IMR-90 (cell line): Measurements from ENCODE around the gene APOBEC3B. TPM values are rescaled to one million over a fixed set of nuclear protein-coding genes. Genes with fewer than 3 reads are reported as not detected.

Experiments
- ATAC-seq: fragments of 200-7000 bp; cut with Tn5 transposase; 2 replicates; pipeline ENCODE4 v1.9.1; 2020; ENCODE audit warnings: low read depth, mild to moderate bottlenecking, moderate library complexity
- BruUV-seq: library from RNA; stranded (reverse); fragments of 400-500 nt; replicated peaks from 2 replicates; lab custom pipeline; 2021; lab: Mats Ljungman, UMichigan
- CTCF ChIA-PET: fragments of 300-600 bp; formaldehyde crosslinking; extraction: SDS; loops from one replicate; lab custom pipeline; 2021; ENCODE audit warnings: antibody characterized with exemption; lab: Yijun Ruan, JAX
- POLR2A ChIA-PET: fragments of 300-600 bp; sonication (Branson Sonifier 250); formaldehyde crosslinking; loops from one replicate; lab custom pipeline; 2022; ENCODE audit warnings: antibody characterized with exemption; ENCODE audit not compliant: unreplicated experiment; lab: Charles Lee
- DNase-seq: peaks from one replicate; pipeline ENCODE4 v3.0.0; 2013
- H2AFZ ChIP-seq: replicated peaks from 2 replicates; pipeline ENCODE3; 2013; ENCODE audit warnings: low read length, mild to moderate bottlenecking; ENCODE audit not compliant: poor library complexity
- H2AK5ac ChIP-seq: 2 replicates; pipeline ENCODE4 v1.6.1; 2013; ENCODE audit warnings: low read depth, low read length, inconsistent platforms
- H2AK9ac ChIP-seq: replicated peaks from 2 replicates; pipeline ENCODE3; 2013; ENCODE audit warnings: mild to moderate bottlenecking, low read depth, low read length, moderate library complexity; ENCODE audit not compliant: poor library complexity
- H2BK120ac ChIP-seq: 2 replicates; pipeline ENCODE4 v1.6.1; 2013; ENCODE audit warnings: low read depth, low read length, inconsistent platforms
- H2BK15ac ChIP-seq: 3 replicates; pipeline ENCODE4 v1.6.1; 2013; ENCODE audit warnings: low read depth, low read length, inconsistent platforms
- H2BK20ac ChIP-seq: 2 replicates; pipeline ENCODE4 v1.6.1; 2013; ENCODE audit warnings: low read depth, mild to moderate bottlenecking, inconsistent platforms, low read length, moderate library complexity
- H2BK5ac ChIP-seq: 2 replicates; pipeline ENCODE4 v1.6.1; 2013; ENCODE audit warnings: mild to moderate bottlenecking, low read depth, low read length, inconsistent platforms; ENCODE audit not compliant: poor library complexity, severe bottlenecking
- H3K14ac ChIP-seq: replicated peaks from 2 replicates; pipeline ENCODE4 v1.6.1; 2013; ENCODE audit warnings: low read depth, low read length, inconsistent platforms
- H3K18ac ChIP-seq: 2 replicates; pipeline ENCODE4 v1.6.1; 2013; ENCODE audit warnings: low read depth, low read length, control low read depth
- H3K23ac ChIP-seq: 2 replicates; pipeline ENCODE4 v1.6.1; 2013; ENCODE audit warnings: low read depth, low read length, inconsistent platforms
- H3K27ac ChIP-seq: 2 replicates; pipeline ENCODE4 v1.5.1; 2013; ENCODE audit warnings: mild to moderate bottlenecking, control low read depth, low read length; ENCODE audit not compliant: insufficient read depth
- H3K27me3 ChIP-seq: 2 replicates; pipeline ENCODE4 v1.6.1; 2013; ENCODE audit warnings: low read length; ENCODE audit not compliant: control insufficient read depth, insufficient read depth
- H3K36me3 ChIP-seq: 2 replicates; pipeline ENCODE4 v1.6.1; 2013; ENCODE audit warnings: low read length, mixed read lengths; ENCODE audit not compliant: control insufficient read depth, insufficient read depth
- H3K4ac ChIP-seq: 2 replicates; pipeline ENCODE4 v1.6.1; 2013; ENCODE audit warnings: low read depth, low read length, inconsistent platforms
- H3K4me1 ChIP-seq: 2 replicates; pipeline ENCODE4 v1.6.1; 2013; ENCODE audit warnings: low read length, mixed read lengths; ENCODE audit not compliant: control insufficient read depth, insufficient read depth
- H3K4me2 ChIP-seq: 2 replicates; pipeline ENCODE4 v1.6.1; 2013; ENCODE audit warnings: low read depth, mild to moderate bottlenecking, control low read depth, low read length, moderate library complexity
- H3K4me3 ChIP-seq: 2 replicates; pipeline ENCODE4 v1.5.1; 2013; ENCODE audit warnings: low read depth, mild to moderate bottlenecking, control low read depth, low read length, moderate library complexity; ENCODE audit not compliant: insufficient read depth
- H3K56ac ChIP-seq: 2 replicates; pipeline ENCODE4 v1.6.1; 2013; ENCODE audit warnings: low read length, inconsistent platforms; ENCODE audit not compliant: insufficient read depth; ENCODE audit errors: extremely low read depth
- H3K79me1 ChIP-seq, 2 experiments: 2 replicates each; pipeline ENCODE4 v1.6.1; 2013; ENCODE audit warnings: low read length in 2 of 2, inconsistent platforms in 1 of 2, low read depth in 1 of 2
- H3K9ac ChIP-seq: 2 replicates; pipeline ENCODE4 v1.6.1; 2013; ENCODE audit warnings: low read depth, low read length, control low read depth
- H3K9me1 ChIP-seq: 2 replicates; pipeline ENCODE4 v1.6.1; 2013; ENCODE audit warnings: low read length, inconsistent platforms; ENCODE audit not compliant: insufficient read depth
- H3K9me3 ChIP-seq: 2 replicates; pipeline ENCODE4 v1.6.1; 2013; ENCODE audit warnings: low read length; ENCODE audit not compliant: control insufficient read depth, insufficient read depth
- H4K20me1 ChIP-seq: 2 replicates; pipeline ENCODE4 v1.6.1; 2013; ENCODE audit warnings: low read length, inconsistent platforms; ENCODE audit not compliant: insufficient read depth
- H4K5ac ChIP-seq: 2 replicates; pipeline ENCODE4 v1.6.1; 2013; ENCODE audit warnings: mild to moderate bottlenecking, low read depth, low read length, control low read depth
- H4K8ac ChIP-seq, 2 experiments: 2 replicates each; pipeline ENCODE4 v1.6.1; 2013; ENCODE audit warnings: low read depth in 2 of 2, low read length in 2 of 2, control low read depth in 1 of 2, inconsistent platforms in 1 of 2
- H4K91ac ChIP-seq: 2 replicates; pipeline ENCODE4 v1.6.1; 2013; ENCODE audit warnings: low read depth, low read length, inconsistent platforms; ENCODE audit not compliant: insufficient read depth
- FOS ChIP-seq: fragments of 150-350 bp; IDR thresholded peaks from 2 replicates; pipeline ENCODE4 v1.6.1; 2016; ENCODE audit warnings: low read depth, low read length
- WGBS, 2 experiments: methylation state at CpG; one replicate each; pipeline versions ENCODE4 v1.1.5 to v1.1.7; 2013; ENCODE audit warnings: missing lambda C conversion rate in 2 of 2; ENCODE audit not compliant: insufficient read length in 1 of 2; ENCODE audit errors: extremely low coverage in 2 of 2; 5-methylcytosine and 5-hydroxymethylcytosine counted together
- dilution Hi-C: fragments of 300-500 bp; cut with HindIII; formaldehyde crosslinking; loops from one replicate; pipeline ENCODE4 v1.14.3; 2018; ENCODE audit warnings: low sequenced_read_pairs; ENCODE audit not compliant: unreplicated experiment
- in situ Hi-C: fragments of 300-500 bp; cut with MboI; formaldehyde crosslinking; loops from 3 replicates; pipeline ENCODE4 v1.14.3; 2019; ENCODE audit warnings: low sequenced_read_pairs, inconsistent platforms, mixed read lengths
- intact Hi-C: fragments of 100-400 bp; cut with micrococcal nuclease; formaldehyde crosslinking; loops from 2 replicates; pipeline ENCODE4 v1.10.0; 2022
- polyA plus RNA-seq, 3 experiments: library from polyadenylated mRNA; depleted of rRNA; stranded (reverse); fragments of >200 nt; gene quantifications; 2 replicates each; pipeline ENCODE4 v1.2.3, GENCODE V29; 2012; ENCODE audit warnings: low replicate concordance in 1 of 3
- total RNA-seq: library from RNA; depleted of rRNA; stranded (reverse); fragments of >200 nt; gene quantifications from 2 replicates; pipeline ENCODE4 v1.2.3, GENCODE V29; 2012
- TF ChIP-seq, protein P1 (sequence below): fragments of 150-350 bp; IDR thresholded peaks from 2 replicates; pipeline ENCODE4 v1.6.1; 2016; ENCODE audit warnings: low read depth, mild to moderate bottlenecking, low read length, moderate library complexity, borderline replicate concordance

APOBEC3B gene
- total and polyA plus RNA-seq, 2 of the 4 experiments (the other 2 are of a cell fraction), result 17.6 to 34.2 TPM

GRCh38 chr22:38965614-38966379, 16.4 kb upstream of the APOBEC3B start:
- 21% methylated on average over 2 of the region's 14 CpGs; no CpG with 5 or more reads in 1 of the 2 experiments for WGBS, 2 experiments
- no peak overlapping the region for H3K23ac ChIP-seq
- in situ Hi-C loops, result no loop called here
- ATAC-seq (no peak), DNase-seq (no peak)
- H3K79me1 ChIP-seq, result no peaks in the 10 kb centered on the region
- peaks cover 52% of the 10 kb centered on the region for H3K27me3 ChIP-seq
- H4K5ac ChIP-seq, result no peak overlapping the region
- no peak overlapping the region for H2AK5ac ChIP-seq
- H2BK20ac ChIP-seq, result no peak overlapping the region
- intact Hi-C loops, result no loop called here
- H3K27ac ChIP-seq, result no peak overlapping the region
- no peaks in the 10 kb centered on the region for H3K36me3 ChIP-seq
- no peak overlapping the region for H2AFZ ChIP-seq
- POLR2A ChIA-PET, result no interaction called here
- H3K56ac ChIP-seq, result no peak overlapping the region
- no peak overlapping the region for H3K4me2 ChIP-seq
- H2BK15ac ChIP-seq, result no peak overlapping the region
- no TSS peak for BruUV-seq
- no peak overlapping the region for H3K4ac ChIP-seq
- no peaks in the 10 kb centered on the region for H3K4me1 ChIP-seq
- no peak overlapping the region for H4K8ac ChIP-seq
- H3K14ac ChIP-seq, result no peak overlapping the region
- no peak overlapping the region for H3K4me3 ChIP-seq
- H3K9me1 ChIP-seq, result no peaks in the 10 kb centered on the region
- H3K9ac ChIP-seq, result no peak overlapping the region
- H4K20me1 ChIP-seq, result no peaks in the 10 kb centered on the region; the same call in 1 of the 2 replicates
- TF ChIP-seq FOS, result no peak
- TF ChIP-seq, protein P1, sequence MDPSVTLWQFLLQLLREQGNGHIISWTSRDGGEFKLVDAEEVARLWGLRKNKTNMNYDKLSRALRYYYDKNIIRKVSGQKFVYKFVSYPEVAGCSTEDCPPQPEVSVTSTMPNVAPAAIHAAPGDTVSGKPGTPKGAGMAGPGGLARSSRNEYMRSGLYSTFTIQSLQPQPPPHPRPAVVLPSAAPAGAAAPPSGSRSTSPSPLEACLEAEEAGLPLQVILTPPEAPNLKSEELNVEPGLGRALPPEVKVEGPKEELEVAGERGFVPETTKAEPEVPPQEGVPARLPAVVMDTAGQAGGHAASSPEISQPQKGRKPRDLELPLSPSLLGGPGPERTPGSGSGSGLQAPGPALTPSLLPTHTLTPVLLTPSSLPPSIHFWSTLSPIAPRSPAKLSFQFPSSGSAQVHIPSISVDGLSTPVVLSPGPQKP, result no peak
- no peak overlapping the region for H2BK120ac ChIP-seq
- dilution Hi-C loops, result no loop called here
- no peak overlapping the region for H4K91ac ChIP-seq
- no peak overlapping the region for H2BK5ac ChIP-seq
- no peak overlapping the region for H3K18ac ChIP-seq
- H2AK9ac ChIP-seq, result no peak overlapping the region
- H3K9me3 ChIP-seq, result no peaks in the 10 kb centered on the region
- CTCF ChIA-PET, result no interaction called here
